Pons (tissue), 1 donor: ENCODE measurements around the gene C11orf21.

Experiments
- DNase-seq: peaks from one replicate; pipeline ENCODE4 v3.0.0-alpha.2; 2016; ENCODE audit warnings: low spot score

Gene C11orf21

GRCh38 chr11:2320568-2321310 lies 19.0 kb upstream of the C11orf21 start:
- no peak for DNase-seq

GRCh38 chr11:2319791-2320472 lies 18.2 kb upstream of the C11orf21 start:
- no peak for DNase-seq

DNA sequence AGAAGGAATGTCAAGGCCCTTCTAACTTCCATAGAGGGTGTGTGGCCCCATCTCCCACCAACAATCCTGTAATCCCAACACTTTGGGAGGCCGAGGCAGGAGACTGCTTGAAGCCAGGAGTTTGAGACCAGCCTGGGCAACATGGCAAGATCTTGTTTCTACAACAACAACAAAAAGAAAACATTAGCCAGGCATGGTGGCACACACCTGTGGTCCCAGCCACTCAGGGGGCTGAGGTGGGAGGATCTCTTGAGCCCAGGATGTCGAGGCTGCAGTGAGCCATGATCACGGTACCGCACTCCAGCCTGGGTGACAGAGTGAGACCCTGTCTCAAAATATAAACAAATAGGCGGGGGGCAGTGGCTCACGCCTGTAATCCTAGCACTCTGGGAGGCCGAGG lies 17.0 kb upstream of the C11orf21 start:
- DNase-seq = no peak

DNA sequence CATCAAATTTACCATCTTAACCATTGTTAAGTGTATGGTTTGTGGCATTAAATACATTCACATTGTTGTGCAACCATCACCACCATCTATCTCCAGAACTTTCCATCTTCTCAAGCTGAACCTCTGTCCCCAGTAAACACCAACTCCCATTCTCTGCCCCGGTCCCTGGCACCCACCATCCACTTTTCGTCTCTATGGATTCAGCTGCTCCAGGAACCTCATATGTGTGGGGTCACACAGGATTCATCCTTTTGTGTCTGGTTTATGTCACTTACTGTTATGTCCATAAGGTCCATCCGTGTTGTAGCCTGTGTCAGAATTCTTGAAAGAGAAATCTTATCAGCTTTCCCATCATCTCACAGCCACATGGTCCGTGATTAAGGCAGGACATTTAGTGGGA lies 16.4 kb upstream of the C11orf21 start:
- DNase-seq = no peak

DNA sequence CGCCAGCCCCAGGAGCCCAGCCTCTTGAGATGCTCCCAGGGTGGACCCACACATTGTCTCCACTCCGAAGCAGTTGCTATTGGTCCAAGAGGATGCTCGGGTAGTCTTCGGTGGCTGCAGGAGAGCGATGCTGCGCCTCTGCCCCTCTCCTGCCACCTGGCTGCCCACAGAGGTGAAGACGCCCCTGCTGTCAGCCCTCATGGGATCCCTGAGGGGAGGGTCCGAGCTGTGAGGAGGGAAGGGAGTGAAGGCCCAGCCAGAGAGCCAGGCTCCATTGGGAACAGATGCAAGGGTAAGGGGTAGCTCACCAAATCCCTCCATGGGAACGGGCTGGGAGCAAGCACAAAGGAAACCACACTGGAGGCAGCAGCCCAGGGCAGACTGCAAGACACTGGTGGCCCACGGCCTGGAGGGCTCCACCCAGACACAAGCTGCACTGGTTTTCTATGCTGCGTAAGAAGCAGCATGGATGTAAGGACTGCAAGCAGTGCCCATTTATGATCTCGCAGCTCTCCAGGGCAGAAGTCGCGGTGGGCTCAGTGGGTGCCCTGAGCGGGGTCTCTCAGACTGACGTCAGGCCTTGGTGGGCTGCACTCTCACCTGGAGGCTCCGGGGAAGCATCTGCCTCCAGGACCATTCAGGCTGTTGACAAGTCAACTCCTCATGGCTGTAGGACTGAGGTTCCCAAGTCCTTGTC lies 15.8 kb upstream of the C11orf21 start:
- no peak for DNase-seq

- DNase-seq = no peak
These were observed 15.2 kb upstream of the C11orf21 start for GRCh38 chr11:2316963-2317244.

DNA sequence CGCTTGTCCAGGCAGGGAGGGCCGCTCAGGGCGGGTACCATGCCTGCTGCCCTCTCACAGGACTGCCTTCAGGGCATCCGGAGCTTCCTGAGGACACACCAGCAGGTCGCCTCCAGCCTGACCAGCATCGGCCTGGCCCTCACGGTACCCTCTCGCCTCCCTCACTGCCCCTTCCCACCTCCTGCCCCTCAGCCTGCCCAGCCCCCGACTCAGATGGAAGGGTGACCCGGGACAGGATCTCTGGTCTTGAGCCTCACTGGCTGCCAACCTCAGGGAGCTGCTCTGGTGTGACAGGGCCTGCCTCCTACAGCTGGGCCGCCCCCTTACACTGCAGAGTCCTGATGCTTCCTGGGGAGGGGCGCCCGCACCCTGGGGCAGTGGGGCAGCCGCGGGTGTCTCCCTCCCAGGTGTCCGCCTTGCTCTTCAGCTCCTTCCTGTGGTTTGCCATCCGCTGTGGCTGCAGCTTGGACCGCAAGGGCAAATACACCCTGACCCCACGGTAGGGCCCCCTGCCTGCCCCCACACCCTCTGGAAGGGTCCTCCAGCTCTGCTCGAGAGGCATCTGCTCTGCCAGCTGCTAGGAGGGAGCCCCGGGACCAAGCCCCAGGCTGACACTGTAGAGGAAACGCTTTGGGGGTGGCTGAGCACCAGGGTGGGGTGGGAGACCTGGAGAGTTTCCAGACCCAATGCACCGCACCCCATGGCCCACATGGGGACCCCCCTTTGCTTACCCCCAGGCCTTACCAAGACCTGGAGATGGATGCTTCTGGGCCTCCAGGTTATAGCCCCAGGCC lies 14.6 kb upstream of the C11orf21 start:
- no peak for DNase-seq

DNA sequence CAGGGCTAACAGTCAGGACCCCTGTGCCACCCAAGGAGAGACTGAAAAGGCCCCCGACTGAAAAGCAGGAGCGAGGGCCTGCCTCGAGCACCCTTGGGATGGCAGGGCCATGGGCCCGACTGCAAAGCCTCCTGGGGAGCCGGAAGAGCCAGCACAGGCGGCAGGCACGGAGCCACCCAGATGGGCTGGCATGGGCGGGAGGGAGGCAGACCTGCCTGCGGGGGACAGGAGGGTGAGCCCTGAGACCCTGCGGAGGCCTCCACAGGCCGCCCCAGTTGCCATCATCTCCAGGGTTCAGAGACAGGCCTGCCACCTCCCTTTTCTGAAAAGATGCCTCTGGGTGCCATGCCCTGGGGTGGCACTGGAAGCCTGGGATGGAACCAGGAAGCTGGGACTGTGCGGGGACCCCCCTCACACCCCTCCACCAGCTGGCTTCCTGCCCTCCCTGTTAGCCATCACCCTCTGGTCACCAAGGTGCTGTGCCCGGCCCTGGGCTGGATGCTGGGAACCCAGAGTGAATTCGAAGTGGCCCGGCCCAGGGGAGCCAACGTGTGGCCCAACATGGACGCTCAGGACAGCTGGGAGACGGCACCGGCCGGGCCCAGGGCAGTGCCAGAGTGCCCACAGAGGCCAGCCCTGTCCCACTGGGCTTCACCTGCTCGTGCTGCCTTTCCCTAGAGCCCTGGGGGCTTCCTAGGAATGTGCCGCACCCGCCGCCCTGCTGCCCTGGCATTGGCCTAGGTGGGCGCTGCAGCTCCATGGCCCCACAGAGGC lies 13.9 kb upstream of the C11orf21 start:
- DNase-seq = no peak

DNA sequence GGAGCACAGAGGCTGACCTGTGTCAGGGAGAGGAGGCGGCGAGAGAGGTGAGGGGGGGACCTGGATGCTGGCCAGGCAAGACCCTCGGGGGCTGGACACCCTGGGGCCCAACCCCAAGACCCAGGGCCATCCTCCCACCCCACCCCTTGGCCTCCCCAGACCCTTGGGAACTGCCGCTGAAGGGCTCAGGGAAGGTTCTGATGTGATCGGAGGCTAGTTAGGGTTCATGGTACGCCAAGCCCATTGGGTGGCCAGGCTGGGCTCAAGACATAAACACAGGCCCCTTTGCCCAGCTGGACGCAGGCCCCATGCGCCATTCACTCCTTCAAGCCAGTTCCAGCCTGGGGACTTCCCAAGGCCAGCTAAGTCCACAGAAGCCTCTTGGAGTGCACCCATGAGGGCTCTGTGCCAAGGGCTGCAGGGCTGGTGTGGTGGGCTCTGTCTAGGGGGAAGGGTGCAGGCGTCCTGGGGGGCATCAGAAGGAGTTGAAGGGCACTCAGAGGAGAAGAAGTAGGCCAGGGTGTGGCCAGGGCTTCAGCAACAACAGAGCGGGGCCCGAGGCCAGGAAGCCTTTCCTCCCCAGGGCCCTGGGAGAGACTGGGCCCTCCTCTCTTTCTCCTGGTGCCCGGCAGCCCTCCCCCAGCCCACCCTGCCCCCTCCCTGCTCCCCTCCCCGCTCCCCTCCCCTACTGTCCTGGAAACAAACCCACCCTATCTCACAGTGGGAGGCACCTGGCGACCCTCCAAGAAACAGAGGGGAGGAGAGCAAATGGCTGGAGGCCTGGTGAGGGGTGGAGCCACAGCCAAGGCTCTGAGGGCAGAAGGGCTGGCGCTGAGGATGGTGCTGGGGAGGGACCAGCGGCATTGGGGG lies 13.0 kb upstream of the C11orf21 start:
- peak; percentile 71 for DNase-seq

DNA sequence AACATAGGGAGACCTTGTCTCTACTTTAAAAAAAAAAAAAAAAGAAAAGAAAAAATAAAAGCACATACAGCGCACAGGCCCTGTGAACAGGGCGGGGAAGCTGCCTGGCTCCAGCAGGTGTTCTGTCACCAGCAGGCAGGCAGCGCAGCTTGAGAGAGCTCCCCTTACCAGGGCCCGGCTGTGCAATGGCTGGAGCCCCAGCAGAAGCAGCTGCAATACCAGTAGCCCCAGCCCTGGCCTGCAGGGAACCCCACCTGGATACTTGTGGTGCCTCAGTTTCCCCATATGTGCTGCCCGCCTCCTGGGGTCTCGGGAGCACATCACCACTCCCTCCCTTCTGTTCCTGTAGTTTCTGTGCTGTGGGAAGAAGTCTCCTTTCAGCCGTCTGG lies 12.4 kb upstream of the C11orf21 start:
- no peak for DNase-seq

DNA sequence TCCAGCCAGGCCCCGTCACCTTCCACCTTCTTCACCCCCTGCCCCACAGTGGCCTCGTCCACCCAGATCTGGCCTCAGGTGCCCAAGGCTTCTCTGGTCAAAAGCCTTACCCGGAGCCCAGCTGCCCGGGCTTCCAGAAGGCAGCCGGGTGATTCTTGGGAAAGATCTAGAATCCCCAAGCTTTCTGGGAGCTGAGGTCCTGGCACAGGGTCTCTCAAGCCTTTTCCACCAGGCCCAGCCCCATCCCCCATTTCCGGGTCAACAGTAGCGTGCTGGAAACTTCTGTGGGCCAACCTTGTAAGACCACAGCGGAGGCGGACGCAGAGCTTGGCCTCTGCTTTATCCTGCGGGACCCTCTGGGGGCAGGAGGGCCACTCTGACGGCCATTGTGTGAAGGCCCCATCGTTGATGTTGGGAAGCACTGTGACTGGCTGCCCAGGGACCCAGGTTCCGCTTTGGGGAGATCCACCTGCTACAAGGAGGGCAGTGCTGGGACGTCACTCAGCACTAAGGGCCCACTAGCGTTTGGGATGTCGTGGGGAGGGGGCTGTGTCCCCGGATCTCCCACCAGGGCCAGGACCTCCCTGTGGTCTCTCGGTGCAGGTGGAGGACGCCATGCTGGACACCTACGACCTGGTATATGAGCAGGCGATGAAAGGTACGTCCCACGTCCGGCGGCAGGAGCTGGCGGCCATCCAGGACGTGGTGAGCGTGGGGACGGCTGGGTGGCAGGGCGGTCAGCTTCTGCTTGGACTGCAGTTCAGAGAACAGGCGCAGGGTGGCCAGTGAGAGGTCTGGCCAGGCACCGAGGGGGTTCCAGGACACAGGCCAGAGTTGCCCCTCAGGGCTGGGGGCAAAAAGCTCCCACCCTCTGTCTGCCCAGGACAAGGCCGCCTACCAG lies 11.6 kb upstream of the C11orf21 start:
- no peak for DNase-seq

DNA sequence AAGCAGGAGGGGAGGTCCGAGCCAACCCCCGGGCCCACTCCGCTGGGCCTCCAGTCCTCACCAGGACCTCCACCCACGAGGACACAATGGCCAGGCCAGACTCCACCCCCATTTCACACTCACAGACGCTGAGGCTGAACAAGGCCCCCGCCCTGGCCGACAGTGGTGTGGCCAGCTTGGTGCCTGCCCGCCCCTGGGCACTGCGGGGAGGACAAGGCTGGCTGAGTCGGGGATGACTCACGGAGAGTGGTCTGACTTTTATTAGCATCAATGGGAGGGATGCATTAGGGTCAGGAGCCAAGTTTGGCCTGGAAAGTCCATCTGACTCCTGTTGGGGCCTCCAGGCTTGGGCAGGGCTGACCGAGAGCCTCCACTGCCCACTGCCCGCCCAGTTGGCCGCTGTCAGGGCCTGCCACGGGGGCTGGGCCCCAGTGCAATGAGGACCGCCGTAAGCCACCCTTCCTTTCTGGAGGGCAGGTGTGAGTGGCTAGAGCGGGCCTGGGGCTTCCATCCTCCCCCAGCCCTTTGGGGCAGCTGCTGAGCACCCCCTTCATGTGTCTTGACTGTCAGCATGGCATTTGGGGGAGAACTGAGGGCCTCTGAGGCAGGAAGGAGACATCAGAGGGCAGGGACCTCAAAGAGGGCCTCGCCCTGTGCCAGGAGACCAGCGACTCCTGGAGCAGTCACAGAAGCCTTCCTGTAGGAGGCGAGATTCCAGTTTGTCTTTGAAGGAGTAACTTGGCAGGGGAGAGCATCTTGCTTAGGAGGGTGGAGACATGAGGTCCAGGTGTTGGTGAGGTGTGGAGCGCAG lies 10.7 kb upstream of the C11orf21 start:
- DNase-seq = no peak

DNA sequence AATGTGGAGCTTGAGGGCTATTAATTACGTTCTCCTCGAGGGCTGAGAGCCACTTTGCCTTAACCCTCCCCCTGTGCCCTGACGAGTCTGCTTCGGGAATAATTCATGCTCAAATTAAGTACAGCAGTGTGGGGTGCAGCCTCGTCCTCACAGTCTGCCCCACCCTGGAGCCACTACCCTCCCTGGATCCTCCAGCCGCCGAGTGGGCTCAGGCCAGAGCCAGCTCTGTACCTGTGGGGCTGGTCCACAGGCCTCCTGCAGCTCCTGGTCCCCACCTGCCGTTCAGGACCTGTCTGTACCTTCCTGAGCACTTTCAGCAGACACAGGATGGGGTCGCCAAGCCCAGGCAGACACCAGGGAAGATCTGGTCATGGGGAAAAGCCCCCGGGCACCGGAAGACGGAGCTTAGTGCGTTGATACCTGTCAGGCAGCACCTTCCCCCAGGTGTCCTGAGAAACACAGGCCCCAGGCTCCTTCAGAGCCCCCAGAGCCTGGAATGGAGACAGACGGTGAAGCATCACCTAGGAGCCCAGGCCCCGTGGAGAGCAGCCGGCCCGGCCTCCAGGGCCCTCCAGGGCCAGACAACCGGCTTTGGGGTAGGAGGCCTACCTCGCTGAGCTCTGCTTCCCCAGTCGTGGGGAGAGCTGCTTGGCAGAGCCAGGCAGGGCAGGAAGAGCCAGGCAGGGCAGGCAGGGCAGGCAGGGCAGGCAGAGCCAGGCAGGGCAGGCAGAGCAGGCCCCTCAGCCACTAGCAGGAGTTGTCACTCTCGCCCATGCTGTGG lies 9.8 kb upstream of the C11orf21 start:
- no peak for DNase-seq

DNA sequence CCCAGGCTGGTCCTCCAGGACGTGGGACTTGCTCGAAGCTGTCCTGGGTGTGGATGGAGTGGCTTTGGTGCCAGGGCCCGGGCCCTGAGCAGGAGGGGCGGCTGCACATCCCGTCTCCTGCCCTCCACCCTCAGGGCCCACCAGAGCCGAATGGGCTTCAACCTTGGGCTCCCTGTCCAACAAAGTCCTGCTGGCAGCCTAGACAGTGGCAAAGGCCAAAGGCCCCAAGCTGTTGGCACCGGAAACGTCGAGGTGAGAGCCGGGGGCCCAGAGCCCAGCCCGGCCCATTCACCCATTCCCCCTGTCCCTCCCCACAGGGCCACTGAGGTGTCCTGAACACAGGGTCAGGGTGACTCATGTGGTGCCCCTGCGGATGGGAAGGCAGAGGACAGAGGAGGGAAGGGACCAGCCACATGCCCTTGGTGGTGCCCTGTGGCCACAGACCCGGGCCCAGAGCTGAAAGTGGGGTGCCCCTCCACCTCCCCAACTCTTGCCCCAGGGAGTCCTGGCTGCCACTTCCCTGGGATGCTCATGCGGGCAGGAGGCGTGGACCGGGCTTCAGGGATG lies 9.2 kb upstream of the C11orf21 start:
- DNase-seq = no peak

- DNase-seq = no peak
These were observed 8.5 kb upstream of the C11orf21 start for GRCh38 chr11:2310073-2310785.

DNA sequence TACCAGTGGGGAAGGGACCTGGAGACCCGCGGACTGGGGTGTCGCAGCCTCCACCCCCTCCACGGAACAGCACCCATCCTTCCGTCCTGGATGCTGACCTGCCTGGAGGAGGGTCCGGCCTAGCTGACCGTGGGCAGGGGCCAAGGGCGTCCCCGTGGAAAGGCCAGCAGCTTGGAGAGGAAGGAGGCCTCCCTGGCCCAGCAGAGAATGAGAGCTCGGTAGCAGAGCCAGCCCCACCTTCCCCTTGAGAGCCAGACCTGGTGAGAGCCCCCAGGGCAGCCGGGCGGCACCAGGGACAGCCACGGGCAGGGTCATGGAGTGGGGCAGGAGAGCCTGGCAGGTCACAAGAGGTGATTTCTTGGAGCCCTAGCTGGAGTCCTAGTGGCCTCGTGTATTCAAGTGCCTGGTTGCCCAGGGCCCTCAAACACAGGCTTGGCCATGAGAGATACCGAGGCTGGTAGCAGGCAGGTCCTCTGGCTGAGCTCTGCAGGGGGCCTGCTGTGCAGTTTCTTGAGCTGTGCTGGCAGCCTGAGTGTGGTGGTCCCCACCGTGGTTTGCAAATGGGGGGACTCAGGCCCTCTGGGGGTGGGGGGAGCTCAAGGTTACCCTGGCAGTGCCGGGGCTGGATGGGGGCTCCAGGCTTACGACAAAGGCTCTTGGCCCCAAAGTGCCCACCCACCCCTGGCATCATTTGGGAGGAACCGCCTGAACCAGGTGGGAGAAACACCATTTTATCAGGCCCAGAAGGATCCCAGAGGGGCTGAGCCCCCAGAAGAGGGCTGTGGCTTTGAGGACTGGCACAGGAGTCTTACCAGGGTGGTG lies 7.7 kb upstream of the C11orf21 start:
- DNase-seq = no peak
